ENCODE results near the gene FHAD1. TPM values are rescaled to one million over a fixed set of nuclear protein-coding genes. Genes with fewer than 3 reads are reported as not detected.
A peak's percentile ranks its signal among the peaks of the same experiment; 100 is the strongest.

FHAD1 gene
- total RNA-seq, 4 donors from 2014 or later, result 0.95 to 1.7 TPM; not detected in 2

- Histone ChIP-seq H3K4me1 (peaks cover 0 to 14% (median 0%) of the 10 kb centered on the region in 4 donors), H3K27me3 (no peaks in the 10 kb centered on the region), H3K36me3 (peaks cover 0 to 10% (median 0%) of the 10 kb centered on the region in 3 donors), H3K27ac (peak overlapping the region in 3 of 4 donors; percentile 4 to 63 (median 25)), H3K4me3 (no peak overlapping the region), H3K9me3 (peaks cover 0 to 4% (median 0%) of the 10 kb centered on the region in 4 donors)
- no peak for DNase-seq
- TF ChIP-seq POLR2A (IDR thresholded peaks at IDR 0.05), result no peak
- no peak for TF ChIP-seq CTCF (IDR thresholded peaks at IDR 0.05)
Observed at GRCh38 chr1:15214527-15214926, 32.5 kb upstream of the FHAD1 start.

GRCh38 chr1:15215116-15215515 is 31.9 kb upstream of the FHAD1 start:
- peak in 2 of 3 donors; percentile 67 to 80 for DNase-seq
- Histone ChIP-seq H3K9me3 (peaks cover 0 to 4% (median 0%) of the 10 kb centered on the region in 4 donors), H3K4me3 (no peak overlapping the region), H3K27me3 (no peaks in the 10 kb centered on the region), H3K36me3 (peaks cover 0 to 14% (median 0%) of the 10 kb centered on the region in 3 donors), H3K27ac (peak overlapping the region in 2 of 4 donors; percentile 25 to 63), H3K4me1 (peaks cover 0 to 14% (median 0%) of the 10 kb centered on the region in 4 donors)
- no peak for TF ChIP-seq CTCF (IDR thresholded peaks at IDR 0.05)
- no peak for TF ChIP-seq POLR2A (IDR thresholded peaks at IDR 0.05)

- Histone ChIP-seq H3K9me3 (peaks cover 0 to 4% (median 0%) of the 10 kb centered on the region in 4 donors), H3K4me3 (no peak overlapping the region), H3K27me3 (no peaks in the 10 kb centered on the region), H3K27ac (no peak overlapping the region), H3K36me3 (peaks cover 0 to 14% (median 0%) of the 10 kb centered on the region in 3 donors), H3K4me1 (peaks cover 0 to 18% (median 0%) of the 10 kb centered on the region in 4 donors)
- TF ChIP-seq CTCF (IDR thresholded peaks at IDR 0.05), result no peak
- no peak for TF ChIP-seq POLR2A (IDR thresholded peaks at IDR 0.05)
- DNase-seq, result no peak
Observed at GRCh38 chr1:15217654-15218053, 29.4 kb upstream of the FHAD1 start.

GRCh38 chr1:15218287-15219279 is 28.4 kb upstream of the FHAD1 start:
- Histone ChIP-seq H3K4me3 (no peak overlapping the region), H3K9me3 (peaks cover 0 to 4% (median 0%) of the 10 kb centered on the region in 4 donors), H3K36me3 (peaks cover 0 to 14% (median 0%) of the 10 kb centered on the region in 3 donors), H3K27ac (no peak overlapping the region), H3K27me3 (no peaks in the 10 kb centered on the region), H3K4me1 (peaks cover 0 to 18% (median 0%) of the 10 kb centered on the region in 4 donors)
- TF ChIP-seq CTCF (IDR thresholded peaks at IDR 0.05) (no peak), POLR2A (IDR thresholded peaks at IDR 0.05) (no peak)
- DNase-seq, result no peak

GRCh38 chr1:15219280-15220023 is 27.6 kb upstream of the FHAD1 start:
- Histone ChIP-seq H3K27me3 (no peaks in the 10 kb centered on the region), H3K4me3 (no peak overlapping the region), H3K9me3 (peaks cover 0 to 4% (median 0%) of the 10 kb centered on the region in 4 donors), H3K4me1 (peaks cover 0 to 14% (median 0%) of the 10 kb centered on the region in 4 donors), H3K36me3 (peaks cover 0 to 13% (median 0%) of the 10 kb centered on the region in 3 donors), H3K27ac (no peak overlapping the region)
- DNase-seq, result no peak
- TF ChIP-seq POLR2A (IDR thresholded peaks at IDR 0.05), result no peak
- TF ChIP-seq CTCF (IDR thresholded peaks at IDR 0.05), result no peak

All from Peyer's patch (tissue), 4 donors.